ENCODE measurements around the gene NEO1. TPM values are rescaled to one million over a fixed set of nuclear protein-coding genes. Genes with fewer than 3 reads are reported as not detected.

Gene NEO1
- total RNA-seq, 1 experiment from 2014 or later = 41.8 TPM

DNA sequence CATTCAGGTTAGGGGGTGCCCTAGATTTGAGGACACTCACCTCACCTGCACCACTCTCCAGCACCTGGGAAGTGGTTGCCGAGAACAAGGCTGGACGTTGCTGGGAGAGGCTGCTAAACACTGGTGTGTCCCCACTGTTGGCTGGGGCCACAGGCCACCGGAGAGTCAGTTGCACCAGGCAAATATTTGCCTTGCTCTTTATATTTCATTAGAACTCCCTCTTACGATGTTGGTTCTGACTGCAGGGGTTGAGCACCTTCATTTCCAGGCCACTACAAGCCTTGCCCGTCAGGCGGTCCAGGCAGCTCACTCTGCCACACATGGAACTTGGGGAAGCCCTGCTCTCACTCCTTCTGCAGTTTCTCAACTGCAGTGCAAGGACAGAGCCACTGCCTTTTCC lies 285.8 kb downstream of the NEO1 start:
- Histone ChIP-seq H3K9me3 (ENCODE audit: control insufficient read depth, low read depth, low read length) (no peaks in the 10 kb centered on the region), H3K56ac (ENCODE audit: insufficient read length, low read depth, low read length) (no peak overlapping the region), H2BK12ac (ENCODE audit: insufficient read length, low read depth, low read length) (no peak overlapping the region), H3K4ac (ENCODE audit: low read depth, low read length) (no peak overlapping the region), H3K79me2 (ENCODE audit: insufficient read depth, low read length) (no peaks in the 10 kb centered on the region), H2BK5ac (ENCODE audit: insufficient read length, low read length) (no peak overlapping the region), H3K79me1 (ENCODE audit: insufficient read depth, low read depth, low read length, poor library complexity, severe bottlenecking) (no peaks in the 10 kb centered on the region), H2AFZ (ENCODE audit: low read length) (no peak overlapping the region), H3K4me2 (ENCODE audit: insufficient read depth, insufficient read length, low read length) (no peak overlapping the region), H2AK5ac (ENCODE audit: insufficient read length, low read length) (no peak overlapping the region), H3K27me3 (ENCODE audit: insufficient read depth, low read length) (no peaks in the 10 kb centered on the region), H4K5ac (ENCODE audit: insufficient read length, low read depth, low read length) (no peak overlapping the region), H3T11ph (ENCODE audit: low read length) (no peak overlapping the region), H3K18ac (ENCODE audit: insufficient read length, low read depth, low read length) (no peak overlapping the region), H2BK20ac (ENCODE audit: low read depth, low read length, poor library complexity, severe bottlenecking) (no peak overlapping the region), H2BK15ac (ENCODE audit: low read depth, low read length) (no peak overlapping the region), H3K27ac (ENCODE audit: insufficient read length, low read depth, low read length) (no peak overlapping the region), H3K4me1 (ENCODE audit: insufficient read depth, low read length) (no peaks in the 10 kb centered on the region), H3K9ac (ENCODE audit: extremely low read depth, insufficient read length, low read length) (no peak overlapping the region), H4K20me1 (ENCODE audit: control insufficient read depth, insufficient read depth, insufficient read length) (peaks cover 3% of the 10 kb centered on the region), H4K8ac (replicated peaks; ENCODE audit: insufficient read length, low read depth, low read length) (no peak overlapping the region), H3K23ac (ENCODE audit: insufficient read length, low read depth, low read length) (no peak overlapping the region), H3K14ac (ENCODE audit: insufficient read depth, low read length) (no peak overlapping the region; the same call in 1 of the 2 replicates), H4K91ac (ENCODE audit: insufficient read length, low read depth, low read length) (no peak overlapping the region), H3K23me2 (ENCODE audit: insufficient read length, low read depth, low read length, poor library complexity, severe bottlenecking) (no peaks in the 10 kb centered on the region), H2BK120ac (ENCODE audit: low read depth, low read length, poor library complexity, severe bottlenecking) (no peak overlapping the region)
- peaks cover 11 to 16% (median 14%) of the 10 kb centered on the region in 3 experiments for H3K36me3 Mint-ChIP-seq (ENCODE audit: insufficient read depth in 1 of 3, low read depth in 3 of 3)
- no CpG with 5 or more reads among the region's 6 CpGs for WGBS (ENCODE audit: extremely low coverage, insufficient read length, low lambda C conversion rate)
- H3K4me1 Mint-ChIP-seq = 0 out of 4 replicates have a peak, but pooled peaks cover 0 to 4% of the 10 kb centered on the region in 2 experiments
- H3K27ac Mint-ChIP-seq = peak overlapping the region in 1 of 3 experiments; percentile 70; a peak in 1 of 7 replicates
- no peak for DNase-seq
- TF ChIP-seq CTCF (conservative IDR thresholded peaks at IDR 0.05) = no peak
- no peaks in the 10 kb centered on the region for H3K27me3 Mint-ChIP-seq (ENCODE audit: low read depth)
- H3K9me3 Mint-ChIP-seq = no peaks in the 10 kb centered on the region
- no peak overlapping the region for H3K4me3 Mint-ChIP-seq

Data from H9 (cell line).